GM18907 (cell line): ENCODE data around the gene NUP93.
"Not testable (repeated sequence)": the region's sequence is repeated elsewhere in the genome, so short reads cannot be mapped to it uniquely, and the experiment has no call there.

Experiments
- ATAC-seq: cut with Tn5 transposase; IDR thresholded peaks from one replicate; pipeline ENCODE4 v1.9.1; 2021; ENCODE audit warnings: mild to moderate bottlenecking, moderate library complexity; ENCODE audit not compliant: unreplicated experiment

The NUP93 gene

GRCh38 chr16:56810954-56811353 is 81.0 kb downstream of the NUP93 start:
- ATAC-seq: no peak

DNA sequence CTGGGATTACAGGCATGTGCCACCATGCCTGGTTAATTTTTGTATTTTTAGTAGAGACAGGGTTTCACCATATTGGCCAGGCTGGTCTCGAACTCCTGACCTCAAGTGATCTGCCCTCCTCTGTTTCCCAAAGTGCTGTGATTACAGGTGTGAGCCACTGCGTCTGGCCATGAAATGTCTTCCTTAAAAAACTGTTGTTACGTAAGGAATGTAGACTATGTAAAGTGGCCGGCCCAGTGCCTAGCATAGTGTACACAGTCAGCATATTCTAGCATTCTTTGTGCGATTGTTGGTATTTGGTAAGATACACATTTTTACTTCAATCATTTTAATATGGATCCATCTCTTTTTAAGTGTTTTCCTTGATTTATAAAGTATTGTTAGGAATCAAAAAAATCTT is 81.7 kb downstream of the NUP93 start:
- ATAC-seq: not testable (repeated sequence)

DNA sequence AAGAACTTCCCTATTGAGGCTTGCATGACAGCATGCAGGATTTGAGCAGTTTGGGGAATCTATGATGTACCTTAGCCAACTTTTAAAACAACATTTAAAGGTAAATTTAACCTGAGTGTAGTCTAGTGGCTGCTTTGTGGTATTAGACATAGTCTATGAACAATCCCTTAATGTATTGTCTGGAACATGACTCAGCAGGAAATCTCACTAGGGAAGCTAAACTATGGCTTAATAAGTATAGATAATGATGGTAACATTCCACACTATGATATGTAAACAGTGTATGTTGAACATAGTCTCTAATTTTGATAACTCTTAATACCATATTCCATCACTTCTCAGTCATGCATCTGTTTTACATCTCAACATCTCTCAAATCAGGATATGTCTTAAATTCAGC is 83.0 kb downstream of the NUP93 start:
- ATAC-seq: no peak

- ATAC-seq: no peak
Observed at GRCh38 chr16:56814537-56815432, 84.9 kb downstream of the NUP93 start.

- ATAC-seq: no peak
Observed at GRCh38 chr16:56815721-56816120, 85.8 kb downstream of the NUP93 start.

DNA sequence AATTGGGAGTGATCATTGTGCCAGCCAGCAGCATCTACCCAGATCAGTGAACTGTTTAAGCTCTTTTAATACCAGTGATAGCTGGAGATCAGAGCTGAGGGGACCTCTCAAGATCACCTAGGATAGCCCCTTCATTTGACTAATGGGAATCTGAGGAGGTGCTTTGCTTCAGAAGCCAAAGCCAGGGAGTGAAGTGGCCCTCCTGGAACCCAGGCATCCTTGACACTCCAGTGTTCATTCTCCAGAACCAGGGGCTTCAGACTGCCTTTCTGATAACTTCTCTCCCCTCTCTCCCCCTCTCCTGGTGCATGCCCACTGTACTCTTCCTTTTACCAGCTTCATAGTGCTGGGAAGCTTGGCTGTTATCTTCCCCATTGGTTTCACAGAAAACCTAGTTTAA is 87.1 kb downstream of the NUP93 start:
- no peak for ATAC-seq

DNA sequence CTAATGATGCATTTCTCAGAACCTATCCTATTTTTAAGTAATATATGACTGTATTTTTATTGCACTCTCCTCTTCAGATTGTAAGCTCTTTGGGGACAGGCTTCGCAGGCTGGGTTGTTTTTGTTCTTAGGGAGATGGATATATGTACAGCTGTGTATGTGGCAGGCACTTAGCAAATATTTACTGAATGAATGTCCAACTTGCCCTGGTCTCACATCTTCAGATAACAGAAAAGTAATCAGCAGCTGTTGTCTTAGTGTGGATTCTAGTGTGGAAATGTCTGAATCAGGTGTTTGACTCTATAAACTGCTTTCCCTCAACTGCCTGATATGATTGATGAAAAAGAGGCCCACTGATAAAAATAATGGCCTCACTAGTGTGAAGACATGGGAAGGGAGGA is 88.0 kb downstream of the NUP93 start:
- no peak for ATAC-seq

GRCh38 chr16:56823081-56823733 is 93.3 kb downstream of the NUP93 start:
- no peak for ATAC-seq

DNA sequence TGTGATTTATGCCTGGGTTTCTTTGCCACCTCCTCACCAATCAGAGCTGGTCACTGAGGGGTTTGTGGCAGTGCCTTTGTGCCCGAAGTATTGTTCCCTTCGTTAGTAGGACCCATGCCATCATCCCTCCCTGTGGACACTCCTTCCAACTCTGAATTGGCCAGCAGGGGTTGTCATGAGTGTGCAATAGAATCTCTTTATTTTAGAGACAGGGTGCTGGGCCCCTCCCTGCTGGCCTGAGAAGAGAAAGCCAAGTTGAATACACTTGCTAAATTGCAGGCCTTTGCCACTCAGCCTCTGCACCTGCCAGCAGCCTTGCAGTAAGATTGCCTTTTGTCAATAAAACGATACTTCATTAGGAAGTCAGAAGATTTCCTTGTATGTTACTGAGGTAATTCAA is 94.4 kb downstream of the NUP93 start:
- ATAC-seq: no peak

DNA sequence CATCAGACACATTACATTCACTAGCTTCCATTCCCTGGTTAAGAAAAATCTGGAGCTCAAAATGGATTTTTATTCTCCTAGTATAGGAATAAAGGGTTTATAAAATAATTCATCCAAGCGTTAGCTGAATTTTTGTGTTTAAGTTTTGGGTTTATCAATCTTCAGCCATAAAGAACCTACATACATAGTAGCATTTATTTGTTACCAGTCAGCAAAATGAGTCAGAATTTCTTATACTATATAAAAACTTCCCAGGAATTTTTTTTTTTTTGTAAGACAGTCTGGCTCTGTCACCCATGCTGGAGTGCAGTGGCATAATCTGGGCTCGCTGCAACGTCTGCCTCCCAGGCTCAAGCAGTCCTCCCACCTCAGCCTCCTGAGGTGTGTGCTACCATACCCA is 94.9 kb downstream of the NUP93 start:
- ATAC-seq: no peak

- no peak for ATAC-seq
Observed at GRCh38 chr16:56825826-56826225, 95.9 kb downstream of the NUP93 start.

DNA sequence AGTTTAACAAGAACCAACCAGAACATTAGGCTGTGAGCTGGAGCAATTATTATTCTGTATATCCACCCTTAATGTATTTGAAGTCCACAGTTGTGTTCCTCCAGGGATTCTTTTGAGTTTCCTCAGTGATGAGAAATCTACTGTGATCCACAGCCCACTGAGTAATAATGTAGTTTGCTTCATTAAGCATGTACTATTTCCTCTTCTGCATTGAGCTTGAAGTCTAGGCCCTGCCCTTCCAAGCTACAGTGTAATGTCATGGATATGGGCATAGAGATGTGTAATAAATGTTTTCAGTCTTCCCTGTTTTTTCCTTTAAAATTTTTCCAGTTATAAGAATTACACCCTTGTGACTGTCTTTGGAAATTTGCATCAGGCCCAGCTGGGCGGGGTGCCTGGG is 98.7 kb downstream of the NUP93 start:
- ATAC-seq: no peak

DNA sequence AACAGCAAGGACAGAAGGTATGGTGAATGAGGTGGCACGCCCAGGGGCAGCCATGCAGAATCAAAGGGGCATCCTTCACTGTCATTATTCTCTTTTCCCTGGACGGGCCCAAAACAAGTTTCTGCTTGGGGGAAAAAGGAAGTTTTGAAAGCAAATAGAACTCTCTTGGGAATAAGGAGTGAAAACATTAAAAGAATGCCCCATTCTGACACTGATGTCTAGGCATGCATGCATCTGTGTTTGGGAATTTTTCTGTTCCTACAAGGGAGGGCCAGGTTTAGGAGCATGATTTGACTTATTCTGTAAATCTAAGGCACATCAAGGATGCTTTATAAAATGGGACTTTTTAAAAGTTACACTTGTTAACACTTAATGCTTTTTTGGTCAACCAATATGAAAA is 100.7 kb downstream of the NUP93 start:
- ATAC-seq: no peak

- no peak for ATAC-seq
Observed at GRCh38 chr16:56832768-56833167, 102.8 kb downstream of the NUP93 start.

DNA sequence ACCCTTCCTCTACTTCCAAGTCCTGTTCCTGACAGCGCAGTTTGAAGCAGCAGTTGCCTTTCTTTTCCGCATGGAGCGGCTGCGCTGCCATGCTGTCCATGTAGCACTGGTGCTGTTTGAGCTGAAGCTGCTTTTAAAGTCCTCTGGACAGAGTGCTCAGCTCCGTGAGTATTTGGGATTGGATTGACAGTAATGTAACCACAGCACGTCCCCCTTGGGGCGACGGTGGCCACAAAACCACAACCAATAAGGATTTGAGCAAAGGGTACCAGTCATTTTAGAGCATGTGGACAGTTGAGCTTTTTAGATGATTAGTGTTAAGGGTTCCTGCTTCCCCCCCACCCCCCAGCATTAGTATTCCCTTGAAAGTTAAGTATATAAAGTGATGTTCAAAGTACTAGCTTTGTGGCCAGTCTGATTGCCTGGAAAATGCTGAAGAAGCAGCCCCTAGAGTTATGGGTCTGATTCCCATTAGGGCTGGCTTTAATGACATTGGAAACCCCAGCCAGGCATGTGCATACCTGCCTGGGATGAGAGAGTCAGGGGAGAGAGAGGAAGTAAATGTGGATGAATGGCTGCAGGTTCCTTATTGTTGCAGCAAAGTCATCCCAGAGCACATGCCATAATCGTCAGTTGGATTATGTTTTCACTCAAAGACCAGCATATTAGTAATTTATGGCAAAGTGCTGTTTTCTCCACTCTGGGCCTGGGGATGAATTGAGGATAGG is 103.5 kb downstream of the NUP93 start:
- ATAC-seq: no peak

- ATAC-seq: no peak
Observed at GRCh38 chr16:56835320-56835719, 105.4 kb downstream of the NUP93 start.

DNA sequence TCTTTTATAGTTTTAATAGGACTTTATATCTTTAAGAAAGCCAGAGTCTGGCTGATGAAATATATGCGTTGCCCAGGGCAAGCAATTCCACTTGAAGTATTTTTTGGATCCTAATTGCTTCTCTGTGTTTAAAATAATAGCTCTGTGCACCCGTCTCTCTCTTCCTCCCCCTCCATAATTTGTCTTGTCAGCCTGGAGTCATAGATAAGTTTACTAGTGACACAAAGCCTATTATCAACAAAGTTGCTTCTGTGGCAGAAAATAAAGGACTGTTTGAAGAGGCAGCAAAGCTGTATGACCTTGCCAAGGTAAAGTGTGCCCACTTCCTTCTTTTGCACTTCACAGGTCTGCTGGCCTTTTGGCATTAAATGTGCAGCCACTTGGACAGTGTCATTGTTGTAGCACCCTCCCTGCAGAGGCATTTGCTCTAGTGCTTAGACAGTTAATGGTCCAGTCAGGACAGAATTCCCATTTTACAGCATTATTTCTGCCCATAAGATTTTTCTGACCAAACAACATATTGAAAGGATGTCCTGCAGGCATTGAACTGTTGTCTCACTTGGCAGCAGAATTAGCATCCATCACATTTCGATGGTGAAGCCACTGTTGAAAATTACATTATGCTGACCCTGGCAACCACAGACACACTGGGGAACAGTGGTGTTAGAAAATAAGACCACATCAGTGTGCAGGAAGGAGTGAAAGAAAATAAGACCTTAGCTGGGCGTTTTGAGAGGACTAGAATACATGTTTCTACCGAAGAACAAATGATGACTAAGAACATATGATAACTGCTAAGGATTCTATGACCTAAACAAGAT is 106.7 kb downstream of the NUP93 start:
- ATAC-seq: no peak

DNA sequence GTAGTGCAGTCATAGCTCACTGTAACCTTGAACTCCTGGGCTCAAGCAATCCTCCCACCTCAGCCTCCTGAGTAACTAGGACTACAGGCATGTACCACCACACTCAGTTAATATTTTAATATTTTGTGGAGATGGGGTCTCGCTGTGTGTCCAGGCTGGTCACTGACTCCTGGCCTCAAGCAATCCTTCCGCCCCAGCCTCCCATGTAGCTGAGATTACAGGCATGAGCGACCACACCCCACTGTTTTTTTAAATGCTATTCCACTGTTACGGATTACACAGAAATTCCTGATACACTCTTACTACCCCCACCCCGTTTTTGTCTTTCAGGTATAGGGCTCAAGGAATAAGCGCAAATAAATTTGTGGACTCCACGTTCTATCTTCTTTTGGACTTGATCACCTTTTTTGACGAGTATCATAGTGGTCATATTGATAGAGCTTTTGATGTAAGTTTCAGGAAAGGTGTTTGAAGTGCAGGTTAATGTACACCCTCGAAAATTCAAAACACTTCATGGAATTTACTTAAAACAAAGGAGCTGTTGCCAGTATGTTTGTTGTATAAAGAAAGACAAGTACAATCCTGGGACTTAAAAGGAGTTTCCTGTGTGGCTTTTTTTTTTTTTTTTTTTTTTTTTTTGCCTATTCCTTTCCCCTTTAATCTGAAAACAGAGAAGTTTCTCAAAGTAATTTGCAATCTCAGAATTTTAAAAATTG is 108.9 kb downstream of the NUP93 start:
- no peak for ATAC-seq

DNA sequence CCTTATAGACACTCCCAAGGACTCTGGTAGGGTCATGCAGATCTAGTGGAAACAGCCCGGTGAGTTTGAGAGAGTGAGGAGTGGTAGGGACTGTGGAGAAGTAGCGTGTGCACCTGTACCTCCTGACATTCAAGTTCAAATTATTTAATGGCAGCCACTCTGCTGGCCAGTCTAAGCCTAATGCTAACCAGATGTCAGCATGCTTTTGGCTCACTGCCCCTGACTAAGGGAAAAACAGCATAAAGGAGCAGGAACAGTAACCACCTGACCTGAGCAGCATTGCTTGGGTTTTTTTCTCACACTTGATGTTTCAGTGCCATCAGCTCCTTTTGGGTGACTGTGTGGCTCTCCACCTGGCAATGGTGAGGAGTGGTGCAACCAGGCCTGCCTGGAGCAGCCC is 111.3 kb downstream of the NUP93 start:
- ATAC-seq: no peak

- no peak for ATAC-seq
Observed at GRCh38 chr16:56841659-56842058, 111.7 kb downstream of the NUP93 start.
